Right hindlimb (tissue), 1 donor: ENCODE measurements around the gene MAGIX.

Experiments used
- DNase-seq: peaks from one replicate; pipeline ENCODE4 v3.0.0-alpha.2; 2018

Gene MAGIX

GRCh38 chrX:49208399-49208798, 45.8 kb downstream of the MAGIX start:
- no peak for DNase-seq

DNA sequence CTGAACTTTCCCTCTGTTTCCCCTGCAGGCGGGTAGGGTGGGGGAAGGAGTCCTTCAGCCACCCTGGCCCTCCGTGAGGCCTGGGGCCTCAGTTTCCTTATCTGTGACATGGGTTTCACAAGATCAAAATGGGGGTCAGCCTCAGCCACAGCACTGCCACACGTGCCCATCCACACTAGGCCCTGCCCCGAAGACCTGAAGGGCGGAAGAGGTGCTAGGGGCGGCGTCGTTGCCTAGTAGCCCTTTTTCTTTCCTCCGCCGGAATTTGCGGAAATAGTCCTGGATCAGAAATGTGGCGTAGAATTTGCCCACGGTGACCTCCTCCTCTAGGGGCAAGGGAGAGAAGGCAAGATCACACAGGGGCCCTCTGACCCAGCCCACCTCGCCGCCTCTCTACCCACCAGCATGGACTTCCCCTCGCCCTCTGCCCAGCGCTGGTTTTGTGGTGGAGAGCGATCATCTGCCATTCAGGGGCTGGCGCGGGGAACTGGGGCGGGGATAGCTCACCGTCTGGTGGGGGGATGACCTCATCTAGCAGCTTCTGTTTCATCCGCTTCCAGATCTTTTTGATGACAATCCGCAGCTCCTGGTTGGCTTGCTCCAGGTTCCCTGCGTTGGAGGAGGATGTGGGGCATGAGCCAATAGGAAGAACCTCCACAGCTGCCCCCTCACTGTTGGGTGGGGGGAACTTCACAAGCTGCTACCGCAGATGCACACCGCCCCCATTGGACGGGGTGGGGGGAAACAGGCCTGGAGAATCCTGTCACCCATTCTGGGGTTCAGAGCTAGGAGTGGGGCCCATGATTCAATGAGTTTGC, 47.1 kb downstream of the MAGIX start:
- no peak for DNase-seq

GRCh38 chrX:49210406-49210805, 47.8 kb downstream of the MAGIX start:
- DNase-seq, result no peak

GRCh38 chrX:49211074-49211473, 48.5 kb downstream of the MAGIX start:
- DNase-seq, result no peak

DNA sequence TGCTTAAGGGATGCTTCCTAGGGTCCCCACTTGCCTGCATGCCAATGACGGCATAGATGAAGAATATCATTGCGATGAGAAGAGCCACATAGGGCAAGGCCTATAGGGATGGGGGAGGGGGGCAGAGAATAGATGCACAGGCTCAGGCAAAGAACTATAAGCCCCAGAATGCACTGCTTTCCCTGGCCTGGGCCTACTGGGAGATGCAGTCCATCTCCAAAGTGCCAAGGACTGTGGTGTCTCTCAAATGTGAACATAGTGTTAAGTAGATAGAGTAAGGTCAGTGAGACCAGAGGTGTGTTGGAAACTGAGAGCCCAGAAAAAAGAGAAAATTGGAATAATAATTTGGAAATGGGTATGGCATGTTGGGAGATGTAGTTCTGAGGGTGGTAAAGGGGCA, 49.7 kb downstream of the MAGIX start:
- DNase-seq, result no peak

GRCh38 chrX:49212861-49213260, 50.3 kb downstream of the MAGIX start:
- no peak for DNase-seq

DNA sequence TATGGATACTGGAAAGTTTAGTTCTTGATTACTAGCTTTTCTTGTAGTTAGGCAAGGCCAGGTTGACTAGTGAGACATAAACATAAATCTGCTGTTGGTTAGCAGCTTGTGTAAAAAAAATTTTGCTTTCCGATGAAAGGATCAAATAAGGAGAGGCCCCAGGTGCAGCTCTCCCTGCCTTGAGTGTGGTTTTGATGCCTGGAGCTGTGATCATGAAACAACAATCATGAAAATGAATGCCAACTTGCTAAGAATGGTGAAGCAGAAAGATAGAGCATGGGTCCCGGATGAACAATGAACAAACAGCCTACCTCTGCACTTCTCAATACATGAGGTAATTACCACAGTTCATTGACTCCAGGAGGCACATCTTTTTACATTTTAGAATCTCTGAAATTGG, 51.9 kb downstream of the MAGIX start:
- no peak for DNase-seq

- DNase-seq, result no peak
Measured at GRCh38 chrX:49214996-49215526, 52.5 kb downstream of the MAGIX start.
